ENCODE data around the gene PHIP. TPM values are rescaled to one million over a fixed set of nuclear protein-coding genes. Genes with fewer than 3 reads are reported as not detected.

The PHIP gene
- total and polyA plus RNA-seq, 10 of the 15 experiments (the other 5 are each of a cell fraction or from before 2014, with no cell fraction given) = 8.5 to 34.6 (median 17.9) TPM

GRCh38 chr6:79040083-79040482 lies 38.0 kb downstream of the PHIP start (continued):
- no peak for TF ChIP-seq PML (IDR thresholded peaks at IDR 0.05; ENCODE audit: low read length)
- peak; percentile 24 to 28; a peak in 3 of 4 replicates for TF ChIP-seq IKZF2 (IDR thresholded peaks at IDR 0.05)
- no peak for TF ChIP-seq ZNF384 (IDR thresholded peaks at IDR 0.05; ENCODE audit: borderline replicate concordance, low read depth, low read length)
- TF ChIP-seq ZBTB4 (CRISPR knock-in tag; IDR thresholded peaks at IDR 0.05) = no peak
- TF ChIP-seq RB1 (IDR thresholded peaks at IDR 0.05; ENCODE audit: borderline replicate concordance) = no peak
- no peak for TF ChIP-seq CBX3 (IDR thresholded peaks at IDR 0.05; ENCODE audit: borderline replicate concordance, low read depth)
- TF ChIP-seq RBBP5 (conservative IDR thresholded peaks at IDR 0.05) = no peak
- TF ChIP-seq JUNB (IDR thresholded peaks at IDR 0.05) = peak; percentile 78
- TF ChIP-seq, protein P1, sequence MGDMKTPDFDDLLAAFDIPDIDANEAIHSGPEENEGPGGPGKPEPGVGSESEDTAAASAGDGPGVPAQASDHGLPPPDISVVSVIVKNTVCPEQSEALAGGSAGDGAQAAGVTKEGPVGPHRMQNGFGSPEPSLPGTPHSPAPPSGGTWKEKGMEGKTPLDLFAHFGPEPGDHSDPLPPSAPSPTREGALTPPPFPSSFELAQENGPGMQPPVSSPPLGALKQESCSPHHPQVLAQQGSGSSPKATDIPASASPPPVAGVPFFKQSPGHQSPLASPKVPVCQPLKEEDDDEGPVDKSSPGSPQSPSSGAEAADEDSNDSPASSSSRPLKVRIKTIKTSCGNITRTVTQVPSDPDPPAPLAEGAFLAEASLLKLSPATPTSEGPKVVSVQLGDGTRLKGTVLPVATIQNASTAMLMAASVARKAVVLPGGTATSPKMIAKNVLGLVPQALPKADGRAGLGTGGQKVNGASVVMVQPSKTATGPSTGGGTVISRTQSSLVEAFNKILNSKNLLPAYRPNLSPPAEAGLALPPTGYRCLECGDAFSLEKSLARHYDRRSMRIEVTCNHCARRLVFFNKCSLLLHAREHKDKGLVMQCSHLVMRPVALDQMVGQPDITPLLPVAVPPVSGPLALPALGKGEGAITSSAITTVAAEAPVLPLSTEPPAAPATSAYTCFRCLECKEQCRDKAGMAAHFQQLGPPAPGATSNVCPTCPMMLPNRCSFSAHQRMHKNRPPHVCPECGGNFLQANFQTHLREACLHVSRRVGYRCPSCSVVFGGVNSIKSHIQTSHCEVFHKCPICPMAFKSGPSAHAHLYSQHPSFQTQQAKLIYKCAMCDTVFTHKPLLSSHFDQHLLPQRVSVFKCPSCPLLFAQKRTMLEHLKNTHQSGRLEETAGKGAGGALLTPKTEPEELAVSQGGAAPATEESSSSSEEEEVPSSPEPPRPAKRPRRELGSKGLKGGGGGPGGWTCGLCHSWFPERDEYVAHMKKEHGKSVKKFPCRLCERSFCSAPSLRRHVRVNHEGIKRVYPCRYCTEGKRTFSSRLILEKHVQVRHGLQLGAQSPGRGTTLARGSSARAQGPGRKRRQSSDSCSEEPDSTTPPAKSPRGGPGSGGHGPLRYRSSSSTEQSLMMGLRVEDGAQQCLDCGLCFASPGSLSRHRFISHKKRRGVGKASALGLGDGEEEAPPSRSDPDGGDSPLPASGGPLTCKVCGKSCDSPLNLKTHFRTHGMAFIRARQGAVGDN (IDR thresholded peaks at IDR 0.05) = no peak
- TF ChIP-seq, protein P2, sequence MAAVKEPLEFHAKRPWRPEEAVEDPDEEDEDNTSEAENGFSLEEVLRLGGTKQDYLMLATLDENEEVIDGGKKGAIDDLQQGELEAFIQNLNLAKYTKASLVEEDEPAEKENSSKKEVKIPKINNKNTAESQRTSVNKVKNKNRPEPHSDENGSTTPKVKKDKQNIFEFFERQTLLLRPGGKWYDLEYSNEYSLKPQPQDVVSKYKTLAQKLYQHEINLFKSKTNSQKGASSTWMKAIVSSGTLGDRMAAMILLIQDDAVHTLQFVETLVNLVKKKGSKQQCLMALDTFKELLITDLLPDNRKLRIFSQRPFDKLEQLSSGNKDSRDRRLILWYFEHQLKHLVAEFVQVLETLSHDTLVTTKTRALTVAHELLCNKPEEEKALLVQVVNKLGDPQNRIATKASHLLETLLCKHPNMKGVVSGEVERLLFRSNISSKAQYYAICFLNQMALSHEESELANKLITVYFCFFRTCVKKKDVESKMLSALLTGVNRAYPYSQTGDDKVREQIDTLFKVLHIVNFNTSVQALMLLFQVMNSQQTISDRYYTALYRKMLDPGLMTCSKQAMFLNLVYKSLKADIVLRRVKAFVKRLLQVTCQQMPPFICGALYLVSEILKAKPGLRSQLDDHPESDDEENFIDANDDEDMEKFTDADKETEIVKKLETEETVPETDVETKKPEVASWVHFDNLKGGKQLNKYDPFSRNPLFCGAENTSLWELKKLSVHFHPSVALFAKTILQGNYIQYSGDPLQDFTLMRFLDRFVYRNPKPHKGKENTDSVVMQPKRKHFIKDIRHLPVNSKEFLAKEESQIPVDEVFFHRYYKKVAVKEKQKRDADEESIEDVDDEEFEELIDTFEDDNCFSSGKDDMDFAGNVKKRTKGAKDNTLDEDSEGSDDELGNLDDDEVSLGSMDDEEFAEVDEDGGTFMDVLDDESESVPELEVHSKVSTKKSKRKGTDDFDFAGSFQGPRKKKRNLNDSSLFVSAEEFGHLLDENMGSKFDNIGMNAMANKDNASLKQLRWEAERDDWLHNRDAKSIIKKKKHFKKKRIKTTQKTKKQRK (IDR thresholded peaks at IDR 0.05; ENCODE audit: low read depth, low read length) = no peak
- TF ChIP-seq CREB1 (IDR thresholded peaks at IDR 0.05; ENCODE audit: low read depth) = peak; percentile 85
- no peak for TF ChIP-seq STAT3 (IDR thresholded peaks at IDR 0.05; ENCODE audit: low read depth, low read length)
- TF ChIP-seq PAX5 (IDR thresholded peaks at IDR 0.05; ENCODE audit: borderline replicate concordance, low read depth, low read length) = no peak
- TF ChIP-seq NFYA (IDR thresholded peaks at IDR 0.05; ENCODE audit: borderline replicate concordance, low read depth, low read length) = no peak
- TF ChIP-seq BCL11A (IDR thresholded peaks at IDR 0.05; ENCODE audit: low read depth, low read length) = peak; percentile 42; the same call in 1 of the 2 replicates
- no peak for TF ChIP-seq SIX5 (IDR thresholded peaks at IDR 0.05; ENCODE audit: low read depth, low read length, severe bottlenecking)
- TF ChIP-seq, protein P3, sequence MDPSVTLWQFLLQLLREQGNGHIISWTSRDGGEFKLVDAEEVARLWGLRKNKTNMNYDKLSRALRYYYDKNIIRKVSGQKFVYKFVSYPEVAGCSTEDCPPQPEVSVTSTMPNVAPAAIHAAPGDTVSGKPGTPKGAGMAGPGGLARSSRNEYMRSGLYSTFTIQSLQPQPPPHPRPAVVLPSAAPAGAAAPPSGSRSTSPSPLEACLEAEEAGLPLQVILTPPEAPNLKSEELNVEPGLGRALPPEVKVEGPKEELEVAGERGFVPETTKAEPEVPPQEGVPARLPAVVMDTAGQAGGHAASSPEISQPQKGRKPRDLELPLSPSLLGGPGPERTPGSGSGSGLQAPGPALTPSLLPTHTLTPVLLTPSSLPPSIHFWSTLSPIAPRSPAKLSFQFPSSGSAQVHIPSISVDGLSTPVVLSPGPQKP (IDR thresholded peaks at IDR 0.05; ENCODE audit: low read depth, low read length) = no peak
- no peak for TF ChIP-seq FOXK2 (IDR thresholded peaks at IDR 0.05)
- no peak for TF ChIP-seq SREBF2 (IDR thresholded peaks at IDR 0.05; ENCODE audit: low read length)
- no peak for TF ChIP-seq WRNIP1 (IDR thresholded peaks at IDR 0.05; ENCODE audit: borderline replicate concordance, low read depth, low read length)
- TF ChIP-seq ZNF274 (IDR thresholded peaks at IDR 0.05; ENCODE audit: insufficient read depth, insufficient read length) = no peak
- peak; percentile 77; the same call in 1 of the 2 replicates for TF ChIP-seq TCF7 (IDR thresholded peaks at IDR 0.05; ENCODE audit: borderline replicate concordance)

Measured in GM12878 (cell line).